Vagina (tissue), 2 donors: ENCODE measurements around the gene SLFN14. TPM values are rescaled to one million over a fixed set of nuclear protein-coding genes. Genes with fewer than 3 reads are reported as not detected.
"Not testable (repeated sequence)": the region's sequence is repeated elsewhere in the genome, so short reads cannot be mapped to it uniquely, and the experiment has no call there.

Experiments
- DNase-seq, 2 donors: peaks; one replicate each; pipeline ENCODE4 v3.0.0-alpha.2; 2017; ENCODE audit errors: extremely low spot score in 2 of 2
- H3K27ac ChIP-seq: fragments of 200-600 bp; sonication (generic); one replicate; pipeline ENCODE4 v1.5.1; 2019
- H3K27me3 ChIP-seq: fragments of 200-600 bp; sonication (generic); one replicate; pipeline ENCODE4 v1.5.1; 2019
- H3K36me3 ChIP-seq, 2 donors: fragments of 200-600 bp; sonication (generic); one replicate each; pipeline ENCODE4 v1.5.1; 2017 to 2019
- H3K4me1 ChIP-seq: fragments of 200-600 bp; sonication (generic); one replicate; pipeline ENCODE4 v1.5.1; 2019
- H3K4me3 ChIP-seq, 2 donors: fragments of 200-600 bp; sonication (generic); 1 replicate in 1 of 2; 2 replicates in 1 of 2; pipeline ENCODE4 v1.5.1; 2016 to 2019
- H3K9me3 ChIP-seq: fragments of 200-600 bp; sonication (generic); one replicate; pipeline ENCODE4 v1.5.1; 2019
- POLR2A ChIP-seq, 2 donors: fragments of 450-650 bp; IDR thresholded peaks; one replicate each; pipeline ENCODE4 v1.6.1; 2017; ENCODE audit warnings: antibody characterized with exemption in 2 of 2, mild to moderate bottlenecking in 2 of 2, moderate library complexity in 2 of 2
- POLR2AphosphoS5 ChIP-seq, 2 donors: sonication (generic); formaldehyde crosslinking; IDR thresholded peaks; one replicate each; pipeline ENCODE4 v1.9.0; 2017; ENCODE audit warnings: antibody characterized with exemption in 2 of 2, mild to moderate bottlenecking in 2 of 2, low read depth in 1 of 2; ENCODE audit not compliant: insufficient read depth in 1 of 2
- intact Hi-C: fragments of 100-400 bp; cut with DNase I; formaldehyde crosslinking; loops from one replicate; pipeline ENCODE4 v1.15.1; 2023
- total RNA-seq: library from RNA; depleted of rRNA; stranded (reverse); fragments of >200 nt; gene quantifications from one replicate; pipeline ENCODE4 v1.2.3, GENCODE V29; 2016
- TF ChIP-seq, protein P1 (sequence below), 3 experiments: fragments of 450-650 bp in 2 of 3; fragments of 200-600 bp in 1 of 3; sonication (generic) in 1 of 3; IDR thresholded peaks; one replicate each; pipeline ENCODE4 v1.5.1; 2017 to 2019; ENCODE audit warnings: antibody characterized with exemption in 3 of 3, mild to moderate bottlenecking in 2 of 3, moderate library complexity in 2 of 3

SLFN14 gene
- total RNA-seq, 1 donor from 2014 or later = not detected

DNA sequence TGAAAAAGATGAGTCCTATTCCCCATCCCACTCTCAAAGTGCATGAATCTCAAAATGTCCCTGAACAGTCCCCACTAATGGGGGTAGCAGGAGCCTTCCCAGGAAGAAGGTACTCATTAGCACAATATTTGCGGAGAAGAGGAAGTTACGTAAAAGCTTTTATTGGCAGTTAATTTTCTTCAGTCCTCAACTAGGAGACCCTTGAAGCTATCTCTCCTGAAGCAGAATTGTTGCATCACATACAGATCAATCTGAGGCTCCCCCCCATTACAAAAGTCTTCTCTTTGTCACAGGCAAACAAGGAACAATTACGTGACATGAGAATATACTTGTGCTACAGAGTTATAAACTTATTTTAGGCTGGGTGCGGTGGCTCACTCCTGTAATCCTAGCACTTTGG lies 37.3 kb downstream of the SLFN14 start:
- DNase-seq = no peak
- H3K36me3 ChIP-seq = no peaks in the 10 kb centered on the region
- H3K9me3 ChIP-seq = no peaks in the 10 kb centered on the region
- no peak overlapping the region for H3K27ac ChIP-seq
- intact Hi-C loops = no loop called here
- TF ChIP-seq POLR2AphosphoS5 (IDR thresholded peaks at IDR 0.05; ENCODE audit: insufficient read depth in 1 of 2, low read depth in 1 of 2) (no peak), POLR2A (IDR thresholded peaks at IDR 0.05) (no peak)
- TF ChIP-seq, protein P1, sequence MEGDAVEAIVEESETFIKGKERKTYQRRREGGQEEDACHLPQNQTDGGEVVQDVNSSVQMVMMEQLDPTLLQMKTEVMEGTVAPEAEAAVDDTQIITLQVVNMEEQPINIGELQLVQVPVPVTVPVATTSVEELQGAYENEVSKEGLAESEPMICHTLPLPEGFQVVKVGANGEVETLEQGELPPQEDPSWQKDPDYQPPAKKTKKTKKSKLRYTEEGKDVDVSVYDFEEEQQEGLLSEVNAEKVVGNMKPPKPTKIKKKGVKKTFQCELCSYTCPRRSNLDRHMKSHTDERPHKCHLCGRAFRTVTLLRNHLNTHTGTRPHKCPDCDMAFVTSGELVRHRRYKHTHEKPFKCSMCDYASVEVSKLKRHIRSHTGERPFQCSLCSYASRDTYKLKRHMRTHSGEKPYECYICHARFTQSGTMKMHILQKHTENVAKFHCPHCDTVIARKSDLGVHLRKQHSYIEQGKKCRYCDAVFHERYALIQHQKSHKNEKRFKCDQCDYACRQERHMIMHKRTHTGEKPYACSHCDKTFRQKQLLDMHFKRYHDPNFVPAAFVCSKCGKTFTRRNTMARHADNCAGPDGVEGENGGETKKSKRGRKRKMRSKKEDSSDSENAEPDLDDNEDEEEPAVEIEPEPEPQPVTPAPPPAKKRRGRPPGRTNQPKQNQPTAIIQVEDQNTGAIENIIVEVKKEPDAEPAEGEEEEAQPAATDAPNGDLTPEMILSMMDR (IDR thresholded peaks at IDR 0.05) = no peak
- H3K4me1 ChIP-seq = no peaks in the 10 kb centered on the region
- no peak overlapping the region for H3K4me3 ChIP-seq
- H3K27me3 ChIP-seq = no peaks in the 10 kb centered on the region

DNA sequence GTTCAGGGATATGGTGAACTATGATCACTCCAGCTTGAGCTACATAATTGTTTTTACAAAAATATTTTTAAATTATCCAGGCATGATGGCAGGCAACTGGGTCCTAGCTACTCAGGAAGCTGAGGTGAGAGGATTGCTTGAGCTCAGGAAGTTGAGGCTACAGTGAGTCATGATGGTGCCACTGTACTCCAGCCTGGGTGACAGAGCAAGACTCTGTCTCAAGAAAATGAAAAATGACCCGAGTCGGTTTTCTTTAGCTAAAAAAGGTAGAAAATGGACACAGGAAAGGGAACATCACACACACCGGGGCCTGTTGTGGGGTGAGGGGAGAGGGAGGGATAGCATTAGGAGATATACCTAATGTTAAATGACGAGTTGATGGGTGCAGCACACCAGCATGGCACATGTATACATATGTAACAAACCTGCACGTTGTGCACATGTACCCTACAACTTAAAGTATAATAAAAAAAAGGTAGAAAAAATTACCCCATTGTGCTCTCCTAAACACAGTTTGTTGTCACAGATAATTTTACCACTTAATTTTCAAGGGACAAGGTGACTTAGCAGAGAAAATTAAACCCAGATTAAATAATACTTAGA lies 38.9 kb downstream of the SLFN14 start:
- H3K27ac ChIP-seq, H3K9me3 ChIP-seq, DNase-seq, H3K27me3 ChIP-seq, H3K4me1 ChIP-seq, H3K36me3 ChIP-seq, intact Hi-C loops, H3K4me3 ChIP-seq: not testable (repeated sequence)

DNA sequence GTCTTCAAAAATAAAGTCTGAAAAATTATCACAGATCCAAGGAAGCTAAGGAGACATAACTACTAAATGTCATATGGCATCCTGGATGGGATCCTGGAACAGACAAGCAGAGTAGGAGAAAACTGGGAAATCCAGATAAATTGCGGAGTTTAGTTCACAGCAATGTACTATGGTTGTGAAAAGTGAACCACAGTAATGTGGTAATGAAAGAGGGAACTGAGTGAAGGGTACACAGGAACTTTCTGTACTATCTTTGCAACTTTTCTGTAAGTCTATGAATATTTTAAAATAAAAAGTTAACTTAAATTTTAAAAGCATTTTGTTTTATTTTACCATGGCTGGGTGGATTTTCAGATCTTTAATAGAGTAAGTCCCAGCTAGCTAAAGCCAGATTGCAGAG lies 39.5 kb downstream of the SLFN14 start:
- TF ChIP-seq, protein P1 (IDR thresholded peaks at IDR 0.05) = no peak
- TF ChIP-seq POLR2A (IDR thresholded peaks at IDR 0.05) (no peak), POLR2AphosphoS5 (IDR thresholded peaks at IDR 0.05; ENCODE audit: insufficient read depth in 1 of 2, low read depth in 1 of 2) (no peak)
- H3K27ac ChIP-seq = no peak overlapping the region
- H3K27me3 ChIP-seq = no peaks in the 10 kb centered on the region
- H3K4me1 ChIP-seq = no peaks in the 10 kb centered on the region
- H3K4me3 ChIP-seq = no peak overlapping the region
- H3K36me3 ChIP-seq = no peaks in the 10 kb centered on the region
- H3K9me3 ChIP-seq = no peaks in the 10 kb centered on the region
- no peak for DNase-seq
- intact Hi-C loops = no loop called here

DNA sequence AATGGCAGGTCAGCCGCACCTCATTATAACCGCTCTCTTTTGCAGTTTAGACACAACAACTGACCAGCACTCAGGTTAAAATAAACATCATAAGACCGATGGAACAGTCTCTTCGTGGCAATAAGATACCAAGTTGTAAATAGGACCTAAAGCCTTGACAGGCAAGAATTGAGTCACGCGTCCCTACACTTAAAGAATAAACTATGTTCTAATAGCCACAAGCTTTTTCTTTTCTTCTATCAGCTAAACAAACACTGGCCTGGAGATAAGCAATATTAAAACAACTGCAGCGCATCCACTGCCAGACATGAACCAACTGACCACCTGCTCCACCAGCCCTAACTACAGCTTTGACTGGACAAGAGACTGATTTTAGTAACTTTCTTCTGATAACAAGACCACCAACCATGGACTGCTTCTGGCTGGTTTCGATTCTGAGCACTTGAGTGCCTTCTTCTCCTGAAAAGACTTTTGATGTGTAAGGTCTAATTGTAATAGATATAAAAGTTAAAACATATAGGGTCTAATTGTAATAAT lies 40.6 kb downstream of the SLFN14 start:
- H3K36me3 ChIP-seq = no peaks in the 10 kb centered on the region
- no peak for DNase-seq
- H3K4me3 ChIP-seq = no peak overlapping the region
- H3K27ac ChIP-seq = no peak overlapping the region
- intact Hi-C loops = no loop called here
- TF ChIP-seq, protein P1 (IDR thresholded peaks at IDR 0.05) = no peak
- TF ChIP-seq POLR2A (IDR thresholded peaks at IDR 0.05) (no peak), POLR2AphosphoS5 (IDR thresholded peaks at IDR 0.05; ENCODE audit: insufficient read depth in 1 of 2, low read depth in 1 of 2) (no peak)
- H3K27me3 ChIP-seq = no peaks in the 10 kb centered on the region
- no peaks in the 10 kb centered on the region for H3K4me1 ChIP-seq
- no peaks in the 10 kb centered on the region for H3K9me3 ChIP-seq

DNA sequence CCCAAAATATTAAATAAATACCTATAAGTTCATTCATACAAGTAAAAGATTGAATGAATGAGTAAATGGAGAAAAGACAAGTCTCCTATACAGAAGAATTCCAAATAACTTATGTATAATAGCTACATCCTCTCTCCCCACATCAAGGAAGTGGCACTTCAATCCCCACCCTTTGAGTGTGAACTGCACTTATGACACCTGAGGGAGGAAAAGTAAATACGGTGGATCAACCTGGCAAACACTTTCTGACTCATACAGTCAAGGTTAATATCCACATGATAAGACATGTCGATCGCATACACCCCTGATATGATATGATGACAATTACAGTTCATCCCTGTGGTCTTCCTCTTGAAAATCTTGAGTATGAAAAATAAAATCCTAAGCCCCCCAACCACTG lies 41.2 kb downstream of the SLFN14 start:
- no peak overlapping the region for H3K27ac ChIP-seq
- H3K9me3 ChIP-seq = no peaks in the 10 kb centered on the region
- H3K4me3 ChIP-seq = no peak overlapping the region
- no peak for DNase-seq
- H3K4me1 ChIP-seq = no peaks in the 10 kb centered on the region
- no peaks in the 10 kb centered on the region for H3K36me3 ChIP-seq
- no peak for TF ChIP-seq POLR2A (IDR thresholded peaks at IDR 0.05)
- TF ChIP-seq, protein P1 (IDR thresholded peaks at IDR 0.05) = no peak
- no peak for TF ChIP-seq POLR2AphosphoS5 (IDR thresholded peaks at IDR 0.05; ENCODE audit: insufficient read depth in 1 of 2, low read depth in 1 of 2)
- H3K27me3 ChIP-seq = no peaks in the 10 kb centered on the region
- intact Hi-C loops = no loop called here

DNA sequence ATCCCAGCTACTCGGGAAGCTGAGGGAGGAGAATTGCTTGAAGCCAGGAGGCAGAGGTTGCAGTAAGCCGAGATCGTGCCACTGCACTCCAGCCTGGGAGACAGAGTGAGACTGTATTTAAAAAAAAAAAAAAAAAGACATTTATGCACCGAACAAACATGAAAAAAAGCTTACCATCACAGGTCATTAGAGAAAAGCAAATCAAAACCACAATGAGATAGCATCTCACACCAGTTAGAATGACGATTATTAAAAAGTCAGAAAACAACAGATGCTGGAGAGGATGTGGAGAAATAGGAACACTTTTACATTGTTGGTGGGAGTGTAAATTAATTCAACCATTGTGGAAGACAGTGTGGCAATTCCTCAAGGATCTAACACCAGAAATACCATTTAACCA lies 42.2 kb downstream of the SLFN14 start:
- H3K27me3 ChIP-seq, DNase-seq, H3K4me3 ChIP-seq, H3K9me3 ChIP-seq, H3K4me1 ChIP-seq, H3K27ac ChIP-seq, H3K36me3 ChIP-seq, intact Hi-C loops: not testable (repeated sequence)
